Natural killer cell (primary cell): Measurements from ENCODE around the gene NFASC. TPM values are rescaled to one million over a fixed set of nuclear protein-coding genes. Genes with fewer than 3 reads are reported as not detected.

Experiments
- ATAC-seq, 3 donors: fragments of 150-1000 bp in 2 of 3; fragments of 200-7000 bp in 1 of 3; cut with Tn5 transposase; 1 replicate in 1 of 3; 2 replicates in 2 of 3; pipeline ENCODE4 v1.10.0; 2021; ENCODE audit warnings: mild to moderate bottlenecking in 2 of 3, moderate library complexity in 2 of 3
- DNase-seq, 2 donors: peaks; one replicate each; pipeline versions ENCODE4 v3.0.0 to v3.0.0-alpha.2; 2013 to 2021; ENCODE audit warnings: mixed read lengths in 1 of 2
- H3K27ac ChIP-seq: one replicate; pipeline ENCODE4 v1.5.1; 2013; ENCODE audit warnings: mild to moderate bottlenecking, low read length
- H3K27me3 ChIP-seq: one replicate; pipeline ENCODE4 v1.6.1; 2013; ENCODE audit warnings: low read length; ENCODE audit not compliant: control insufficient read depth, insufficient read depth
- H3K36me3 ChIP-seq: one replicate; pipeline ENCODE4 v1.6.1; 2013; ENCODE audit warnings: low read length; ENCODE audit not compliant: control insufficient read depth, insufficient read depth
- H3K4me1 ChIP-seq: one replicate; pipeline ENCODE4 v1.6.1; 2013; ENCODE audit warnings: low read length; ENCODE audit not compliant: control insufficient read depth, insufficient read depth
- H3K4me3 ChIP-seq: one replicate; pipeline ENCODE4 v1.5.1; 2013; ENCODE audit warnings: low read length
- H3K9me3 ChIP-seq: one replicate; pipeline ENCODE4 v1.6.1; 2013; ENCODE audit warnings: low read length; ENCODE audit not compliant: control insufficient read depth, insufficient read depth
- H3K27ac Mint-ChIP-seq, 2 donors: one replicate each; pipeline ENCODE4 v1.8.0; 2022; ENCODE audit warnings: mild to moderate bottlenecking in 2 of 2, mixed read lengths in 2 of 2, moderate library complexity in 1 of 2
- H3K27me3 Mint-ChIP-seq, 2 donors: one replicate each; pipeline ENCODE4 v1.8.0; 2022; ENCODE audit warnings: low read depth in 2 of 2, mixed read lengths in 2 of 2
- H3K36me3 Mint-ChIP-seq: one replicate; pipeline ENCODE4 v1.8.0; 2022; ENCODE audit warnings: mixed read lengths
- H3K4me1 Mint-ChIP-seq, 2 donors: one replicate each; pipeline ENCODE4 v1.8.0; 2022; ENCODE audit warnings: mixed read lengths in 2 of 2
- H3K4me3 Mint-ChIP-seq: one replicate; pipeline ENCODE4 v1.8.0; 2022; ENCODE audit warnings: mild to moderate bottlenecking, moderate library complexity, mixed read lengths
- H3K9me3 Mint-ChIP-seq, 2 donors: one replicate each; pipeline ENCODE4 v1.8.0; 2022; ENCODE audit warnings: mixed read lengths in 2 of 2
- CTCF ChIP-seq: fragments of 200-600 bp; IDR thresholded peaks from one replicate; pipeline ENCODE4 v1.8.0; 2022; ENCODE audit warnings: antibody characterized with exemption
- WGBS: methylation state at CpG from one replicate; pipeline ENCODE4 v1.1.7; 2013; ENCODE audit warnings: missing lambda C conversion rate; ENCODE audit not compliant: insufficient coverage; 5-methylcytosine and 5-hydroxymethylcytosine counted together
- intact Hi-C: fragments of 100-400 bp; cut with micrococcal nuclease; formaldehyde crosslinking; loops from one replicate; pipeline ENCODE4 v1.14.2; 2022
- total RNA-seq, 4 donors: library from RNA; stranded (reverse); fragments of 120-200 nt in 1 of 4; gene quantifications; one replicate each; pipeline versions ENCODE4 v1.2.3 to v1.2.4, GENCODE V29; 2013 to 2022

NFASC gene
- total RNA-seq, 3 donors from 2014 or later (not counting 1 experiment from before 2014, with no cell fraction given) = 0.09 to 0.27 TPM; not detected in 1

DNA sequence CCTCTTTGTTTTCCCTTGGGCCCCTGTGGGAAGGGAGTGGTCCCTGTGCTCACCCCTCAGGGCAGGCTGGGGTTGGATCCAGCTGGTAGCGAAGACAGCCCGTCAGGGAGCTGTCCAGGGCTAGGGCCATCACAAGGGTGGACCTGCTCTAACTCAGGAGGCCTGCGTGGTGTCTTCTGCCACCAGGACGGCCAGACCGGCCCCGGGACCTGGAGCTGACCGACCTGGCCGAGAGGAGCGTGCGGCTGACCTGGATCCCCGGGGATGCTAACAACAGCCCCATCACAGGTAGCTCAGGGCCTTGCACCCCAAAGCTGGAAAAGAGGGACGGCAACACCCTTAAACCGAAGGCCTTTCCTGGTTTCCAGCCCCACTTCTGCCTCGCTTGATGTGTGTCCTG is 108.1 kb downstream of the NFASC start:
- H3K4me3 Mint-ChIP-seq = no peak overlapping the region
- H3K27me3 Mint-ChIP-seq = peaks cover 11 to 33% of the 10 kb centered on the region in 2 donors
- no peak for DNase-seq
- no peaks in the 10 kb centered on the region for H3K9me3 Mint-ChIP-seq
- no peaks in the 10 kb centered on the region for H3K36me3 Mint-ChIP-seq
- intact Hi-C loops = loop anchor here (10.0 kb wide), 1 partner anchor 86 kb away; no protein-coding TSS in a partner anchor
- no peak overlapping the region for H3K27ac ChIP-seq
- H3K4me3 ChIP-seq = no peak overlapping the region
- WGBS = 87% methylated on average over 14 of the region's 14 CpGs
- no peak for ATAC-seq
- no peaks in the 10 kb centered on the region for H3K4me1 Mint-ChIP-seq
- H3K27ac Mint-ChIP-seq = no peak overlapping the region
- H3K27me3 ChIP-seq = no peaks in the 10 kb centered on the region
- no peak for TF ChIP-seq CTCF
- no peaks in the 10 kb centered on the region for H3K9me3 ChIP-seq
- H3K36me3 ChIP-seq = no peaks in the 10 kb centered on the region
- peaks cover 8% of the 10 kb centered on the region for H3K4me1 ChIP-seq

DNA sequence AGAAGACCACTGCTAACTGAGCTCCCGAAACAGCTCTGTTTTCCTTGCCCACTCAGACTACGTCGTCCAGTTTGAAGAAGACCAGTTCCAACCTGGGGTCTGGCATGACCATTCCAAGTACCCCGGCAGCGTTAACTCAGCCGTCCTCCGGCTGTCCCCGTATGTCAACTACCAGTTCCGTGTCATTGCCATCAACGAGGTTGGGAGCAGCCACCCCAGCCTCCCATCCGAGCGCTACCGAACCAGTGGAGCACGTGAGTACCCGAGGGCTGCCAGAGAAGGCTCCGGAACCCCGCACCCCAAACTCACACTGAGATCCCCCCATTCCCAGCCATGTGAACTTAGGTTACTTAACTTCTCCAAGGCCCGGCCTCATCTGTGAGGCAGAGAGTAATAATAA is 108.6 kb downstream of the NFASC start:
- no peaks in the 10 kb centered on the region for H3K27me3 ChIP-seq
- 95% methylated on average over 18 of the region's 18 CpGs for WGBS
- intact Hi-C loops = loop anchor here (10.0 kb wide), 1 partner anchor 85 kb away; no protein-coding TSS in a partner anchor
- H3K27me3 Mint-ChIP-seq = peaks cover 11 to 31% of the 10 kb centered on the region in 2 donors
- H3K36me3 ChIP-seq = no peaks in the 10 kb centered on the region
- H3K9me3 ChIP-seq = no peaks in the 10 kb centered on the region
- H3K4me3 ChIP-seq = no peak overlapping the region
- TF ChIP-seq CTCF = no peak
- DNase-seq (no peak), ATAC-seq (no peak)
- H3K27ac ChIP-seq = no peak overlapping the region
- H3K9me3 Mint-ChIP-seq = no peaks in the 10 kb centered on the region
- no peak overlapping the region for H3K27ac Mint-ChIP-seq
- peaks cover 8% of the 10 kb centered on the region for H3K4me1 ChIP-seq
- no peaks in the 10 kb centered on the region for H3K36me3 Mint-ChIP-seq
- no peak overlapping the region for H3K4me3 Mint-ChIP-seq
- H3K4me1 Mint-ChIP-seq = no peaks in the 10 kb centered on the region

- H3K27ac Mint-ChIP-seq = no peak overlapping the region
- intact Hi-C loops = loop anchor here (10.0 kb wide), 1 partner anchor 85 kb away; no protein-coding TSS in a partner anchor
These were observed 109.4 kb downstream of the NFASC start for GRCh38 chr1:204979891-204980649.

More at GRCh38 chr1:204979891-204980649, 109.4 kb downstream of the NFASC start:
- H3K4me3 Mint-ChIP-seq = no peak overlapping the region
- Histone ChIP-seq H3K27me3 (no peaks in the 10 kb centered on the region), H3K36me3 (no peaks in the 10 kb centered on the region), H3K4me1 (peaks cover 8% of the 10 kb centered on the region), H3K27ac (no peak overlapping the region), H3K4me3 (no peak overlapping the region), H3K9me3 (no peaks in the 10 kb centered on the region)
- no peaks in the 10 kb centered on the region for H3K9me3 Mint-ChIP-seq
- TF ChIP-seq CTCF = no peak
- 92% methylated on average over 10 of the region's 10 CpGs for WGBS
- no peaks in the 10 kb centered on the region for H3K4me1 Mint-ChIP-seq
- H3K27me3 Mint-ChIP-seq = peaks cover 11 to 31% of the 10 kb centered on the region in 2 donors
- ATAC-seq (no peak), DNase-seq (no peak)
- H3K36me3 Mint-ChIP-seq = no peaks in the 10 kb centered on the region
